ENCODE measurements around the gene OR10AD1. TPM values are rescaled to one million over a fixed set of nuclear protein-coding genes. Genes with fewer than 3 reads are reported as not detected.
"Not testable (repeated sequence)": the region's sequence is repeated elsewhere in the genome, so short reads cannot be mapped to it uniquely, and the experiment has no call there.

The OR10AD1 gene
- total RNA-seq: not detected

GRCh38 chr12:48203192-48203591 lies at the start of gene OR10AD1:
Gene OR10AD1, minus strand, starts transcription at chr12:48203292. Its CDS starts 0 bp downstream, at chr12:48203292.
- no peak for DNase-seq

- no peak for DNase-seq
Measured at GRCh38 chr12:48247181-48247966, 44.3 kb upstream of the OR10AD1 start.

GRCh38 chr12:48237162-48237561 lies 34.1 kb upstream of the OR10AD1 start:
- no peak for DNase-seq

- DNase-seq: no peak
Measured at GRCh38 chr12:48235796-48236333, 32.8 kb upstream of the OR10AD1 start.

GRCh38 chr12:48231169-48231958 lies 28.3 kb upstream of the OR10AD1 start:
- DNase-seq: not testable (repeated sequence)

- DNase-seq: not testable (repeated sequence)
Measured at GRCh38 chr12:48224533-48224932, 21.4 kb upstream of the OR10AD1 start.

GRCh38 chr12:48221645-48222044 lies 18.6 kb upstream of the OR10AD1 start:
- DNase-seq: no peak

- no peak for DNase-seq
Measured at GRCh38 chr12:48220701-48221100, 17.6 kb upstream of the OR10AD1 start.

- no peak for DNase-seq
Measured at GRCh38 chr12:48219631-48220030, 16.5 kb upstream of the OR10AD1 start.

- DNase-seq: no peak
Measured at GRCh38 chr12:48216785-48217184, 13.7 kb upstream of the OR10AD1 start.

- not testable (repeated sequence) for DNase-seq
Measured at GRCh38 chr12:48209495-48209894, 6.4 kb upstream of the OR10AD1 start.

- no peak for DNase-seq
Measured at GRCh38 chr12:48202766-48203165, 326 bp downstream of the OR10AD1 start.

GRCh38 chr12:48201516-48201915 lies 1.6 kb downstream of the OR10AD1 start:
- no peak for DNase-seq

- DNase-seq: no peak
Measured at GRCh38 chr12:48201091-48201490, 2.0 kb downstream of the OR10AD1 start.

- no peak for DNase-seq
Measured at GRCh38 chr12:48199774-48200221, 3.3 kb downstream of the OR10AD1 start.

- no peak for DNase-seq
Measured at GRCh38 chr12:48198985-48199384, 4.1 kb downstream of the OR10AD1 start.

- no peak for DNase-seq
Measured at GRCh38 chr12:48198672-48198971, 4.5 kb downstream of the OR10AD1 start.

GRCh38 chr12:48197971-48198671 lies 5.0 kb downstream of the OR10AD1 start:
- peak; percentile 88 for DNase-seq

GRCh38 chr12:48197549-48197970 lies 5.5 kb downstream of the OR10AD1 start:
- peak; percentile 38 for DNase-seq

GRCh38 chr12:48194799-48195201 lies 8.3 kb downstream of the OR10AD1 start:
- peak; percentile 61 for DNase-seq

GRCh38 chr12:48193623-48194022 lies 9.5 kb downstream of the OR10AD1 start:
- DNase-seq: no peak

GRCh38 chr12:48192861-48193260 lies 10.2 kb downstream of the OR10AD1 start:
- no peak for DNase-seq

- no peak for DNase-seq
Measured at GRCh38 chr12:48191096-48191495, 12.0 kb downstream of the OR10AD1 start.

Measured in skin of body (tissue), 2 donors.